GM19025 (cell line): ENCODE measurements around the gene SNX17.
"Not testable (repeated sequence)": the region's sequence is repeated elsewhere in the genome, so short reads cannot be mapped to it uniquely, and the experiment has no call there.

Experiments
- ATAC-seq: cut with Tn5 transposase; IDR thresholded peaks from one replicate; pipeline ENCODE4 v1.9.1; 2021; ENCODE audit warnings: mild to moderate bottlenecking, low read depth, moderate library complexity; ENCODE audit not compliant: unreplicated experiment

The SNX17 gene

GRCh38 chr2:27393225-27393624 is 22.8 kb downstream of the SNX17 start:
- no peak for ATAC-seq

- ATAC-seq: no peak
Measured at GRCh38 chr2:27398962-27399361, 28.5 kb downstream of the SNX17 start.

- no peak for ATAC-seq
Measured at GRCh38 chr2:27400348-27401135, 30.1 kb downstream of the SNX17 start.

GRCh38 chr2:27407798-27408491 is 37.5 kb downstream of the SNX17 start:
- ATAC-seq: no peak

- ATAC-seq: peak; percentile 11
Measured at GRCh38 chr2:27408601-27409320, 38.3 kb downstream of the SNX17 start.

GRCh38 chr2:27409321-27410073 is 39.1 kb downstream of the SNX17 start, which contains the start of gene PPM1G:
TSS of gene PPM1G (minus strand) at chr2:27409591. CDS start at chr2:27409422, 169 bp downstream.
- ATAC-seq: peak; percentile 93

GRCh38 chr2:27412419-27413152 is 42.2 kb downstream of the SNX17 start:
- no peak for ATAC-seq

- ATAC-seq: no peak
Measured at GRCh38 chr2:27416151-27416550, 45.7 kb downstream of the SNX17 start.

- ATAC-seq: no peak
Measured at GRCh38 chr2:27420996-27421395, 50.6 kb downstream of the SNX17 start.

GRCh38 chr2:27421660-27422250 is 51.3 kb downstream of the SNX17 start:
- no peak for ATAC-seq

GRCh38 chr2:27422958-27423357 is 52.5 kb downstream of the SNX17 start:
- no peak for ATAC-seq

- ATAC-seq: not testable (repeated sequence)
Measured at GRCh38 chr2:27425039-27425438, 54.6 kb downstream of the SNX17 start.
